GM19455 (cell line): Measurements from ENCODE around the gene SERAC1.
"Not testable (repeated sequence)": the region's sequence is repeated elsewhere in the genome, so short reads cannot be mapped to it uniquely, and the experiment has no call there.

Experiments used
- ATAC-seq: cut with Tn5 transposase; IDR thresholded peaks from one replicate; pipeline ENCODE4 v1.9.1; 2021; ENCODE audit not compliant: unreplicated experiment

Gene SERAC1

GRCh38 chr6:158175111-158175510 lies 7.0 kb upstream of the SERAC1 start:
- no peak for ATAC-seq

- no peak for ATAC-seq
Measured at GRCh38 chr6:158174514-158174913, 6.5 kb upstream of the SERAC1 start.

- no peak for ATAC-seq
Measured at GRCh38 chr6:158174024-158174423, 6.0 kb upstream of the SERAC1 start.

- no peak for ATAC-seq
Measured at GRCh38 chr6:158172001-158172400, 3.9 kb upstream of the SERAC1 start.

- ATAC-seq: no peak
Measured at GRCh38 chr6:158170656-158171081, 2.6 kb upstream of the SERAC1 start.

GRCh38 chr6:158169634-158170033 lies 1.6 kb upstream of the SERAC1 start:
- not testable (repeated sequence) for ATAC-seq

GRCh38 chr6:158165919-158166416 lies 2.1 kb downstream of the SERAC1 start:
- no peak for ATAC-seq

GRCh38 chr6:158164579-158165170 lies 3.4 kb downstream of the SERAC1 start:
- no peak for ATAC-seq

- no peak for ATAC-seq
Measured at GRCh38 chr6:158161566-158162254, 6.4 kb downstream of the SERAC1 start.

GRCh38 chr6:158160932-158161539 lies 7.0 kb downstream of the SERAC1 start:
- no peak for ATAC-seq

- no peak for ATAC-seq
Measured at GRCh38 chr6:158158748-158159147, 9.3 kb downstream of the SERAC1 start.

- no peak for ATAC-seq
Measured at GRCh38 chr6:158158123-158158522, 9.9 kb downstream of the SERAC1 start.

GRCh38 chr6:158157064-158157764 lies 10.8 kb downstream of the SERAC1 start:
- ATAC-seq: no peak

GRCh38 chr6:158154816-158155215 lies 13.2 kb downstream of the SERAC1 start:
- no peak for ATAC-seq

GRCh38 chr6:158153576-158153975 lies 14.5 kb downstream of the SERAC1 start:
- ATAC-seq: no peak

- no peak for ATAC-seq
Measured at GRCh38 chr6:158152659-158153058, 15.4 kb downstream of the SERAC1 start.

- not testable (repeated sequence) for ATAC-seq
Measured at GRCh38 chr6:158152025-158152424, 16.0 kb downstream of the SERAC1 start.

- ATAC-seq: no peak
Measured at GRCh38 chr6:158150701-158151100, 17.4 kb downstream of the SERAC1 start.

GRCh38 chr6:158149641-158150040 lies 18.4 kb downstream of the SERAC1 start:
- no peak for ATAC-seq

GRCh38 chr6:158143700-158144099 lies 24.4 kb downstream of the SERAC1 start:
- ATAC-seq: no peak

- no peak for ATAC-seq
Measured at GRCh38 chr6:158142789-158143188, 25.3 kb downstream of the SERAC1 start.

- no peak for ATAC-seq
Measured at GRCh38 chr6:158131926-158132325, 36.1 kb downstream of the SERAC1 start.
